ENCODE results near the gene KCNIP1.

KCNIP1 gene

GRCh38 chr5:170715141-170715540, 211.3 kb downstream of the KCNIP1 start:
- DNase-seq (ENCODE audit: extremely low read depth, low read depth), result no peak
- TF ChIP-seq CTCF (IDR thresholded peaks at IDR 0.05; ENCODE audit: low read depth, low read length), result no peak

- DNase-seq (ENCODE audit: extremely low read depth, low read depth), result no peak
- no peak for TF ChIP-seq CTCF (IDR thresholded peaks at IDR 0.05; ENCODE audit: low read depth, low read length)
These were observed 212.6 kb downstream of the KCNIP1 start for GRCh38 chr5:170716396-170716795.

- no peak for DNase-seq (ENCODE audit: extremely low read depth, low read depth)
- TF ChIP-seq CTCF (IDR thresholded peaks at IDR 0.05; ENCODE audit: low read depth, low read length), result no peak
These were observed 215.7 kb downstream of the KCNIP1 start for GRCh38 chr5:170719551-170719950.

GRCh38 chr5:170720179-170720578, 216.4 kb downstream of the KCNIP1 start:
- TF ChIP-seq CTCF (IDR thresholded peaks at IDR 0.05; ENCODE audit: low read depth, low read length), result no peak
- DNase-seq (ENCODE audit: extremely low read depth, low read depth), result no peak

GRCh38 chr5:170720984-170721383, 217.2 kb downstream of the KCNIP1 start:
- no peak for TF ChIP-seq CTCF (IDR thresholded peaks at IDR 0.05; ENCODE audit: low read depth, low read length)
- no peak for DNase-seq (ENCODE audit: extremely low read depth, low read depth)

- DNase-seq (ENCODE audit: extremely low read depth, low read depth), result no peak
- TF ChIP-seq CTCF (IDR thresholded peaks at IDR 0.05; ENCODE audit: low read depth, low read length), result no peak
These were observed 217.9 kb downstream of the KCNIP1 start for GRCh38 chr5:170721681-170722080.

- no peak for DNase-seq (ENCODE audit: extremely low read depth, low read depth)
- no peak for TF ChIP-seq CTCF (IDR thresholded peaks at IDR 0.05; ENCODE audit: low read depth, low read length)
These were observed 218.5 kb downstream of the KCNIP1 start for GRCh38 chr5:170722316-170722715.

Measured in AG09319 (cell line).